H9 (cell line): ENCODE data around the gene IFNGR1. TPM values are rescaled to one million over a fixed set of nuclear protein-coding genes. Genes with fewer than 3 reads are reported as not detected.

Experiments
- DNase-seq: peaks from one replicate; pipeline ENCODE4 v3.0.0-alpha.2; 2017
- H2AFZ ChIP-seq: one replicate; pipeline ENCODE4 v1.6.1; 2013; ENCODE audit warnings: mild to moderate bottlenecking, low read length, control low read depth, moderate library complexity
- H2AK5ac ChIP-seq: 2 replicates; pipeline ENCODE4 v1.6.1; 2013; ENCODE audit warnings: low read length, control low read depth, mixed read lengths; ENCODE audit not compliant: insufficient read length
- H2BK120ac ChIP-seq: one replicate; pipeline ENCODE4 v1.6.1; 2013; ENCODE audit warnings: low read depth, mild to moderate bottlenecking, low read length, control low read depth, inconsistent platforms; ENCODE audit not compliant: poor library complexity, severe bottlenecking
- H2BK12ac ChIP-seq: 2 replicates; pipeline ENCODE4 v1.6.1; 2013; ENCODE audit warnings: low read length, control low read depth, mixed read lengths, low read depth; ENCODE audit not compliant: insufficient read length
- H2BK15ac ChIP-seq: 2 replicates; pipeline ENCODE4 v1.6.1; 2013; ENCODE audit warnings: low read depth, low read length, control low read depth
- H2BK20ac ChIP-seq: one replicate; pipeline ENCODE4 v1.6.1; 2013; ENCODE audit warnings: low read depth, mild to moderate bottlenecking, low read length, control low read depth, inconsistent platforms; ENCODE audit not compliant: poor library complexity, severe bottlenecking
- H2BK5ac ChIP-seq: 2 replicates; pipeline ENCODE4 v1.6.1; 2013; ENCODE audit warnings: low read length, control low read depth, mixed read lengths; ENCODE audit not compliant: insufficient read length
- H3K14ac ChIP-seq: 2 replicates; pipeline ENCODE4 v1.6.1; 2013; ENCODE audit warnings: low read length, control low read depth; ENCODE audit not compliant: insufficient read depth
- H3K18ac ChIP-seq: 2 replicates; pipeline ENCODE4 v1.6.1; 2013; ENCODE audit warnings: low read depth, mild to moderate bottlenecking, mixed read lengths, low read length, control low read depth; ENCODE audit not compliant: insufficient read length
- H3K23ac ChIP-seq: 2 replicates; pipeline ENCODE4 v1.6.1; 2013; ENCODE audit warnings: low read length, control low read depth, mixed read lengths, low read depth; ENCODE audit not compliant: insufficient read length
- H3K23me2 ChIP-seq: 2 replicates; pipeline ENCODE4 v1.6.1; 2013; ENCODE audit warnings: low read depth, mild to moderate bottlenecking, mixed read lengths, low read length, control low read depth; ENCODE audit not compliant: insufficient read length, poor library complexity, severe bottlenecking
- H3K27ac ChIP-seq: 2 replicates; pipeline ENCODE4 v1.5.1; 2013; ENCODE audit warnings: low read length, control low read depth, mixed read lengths, low read depth; ENCODE audit not compliant: insufficient read length
- H3K27me3 ChIP-seq: 2 replicates; pipeline ENCODE4 v1.6.1; 2013; ENCODE audit warnings: low read length, control low read depth, inconsistent platforms; ENCODE audit not compliant: insufficient read depth
- H3K4ac ChIP-seq: 2 replicates; pipeline ENCODE4 v1.6.1; 2013; ENCODE audit warnings: low read depth, mild to moderate bottlenecking, control low read depth, inconsistent platforms, low read length, moderate library complexity
- H3K4me1 ChIP-seq: 2 replicates; pipeline ENCODE4 v1.6.1; 2013; ENCODE audit warnings: low read length, control low read depth, inconsistent platforms; ENCODE audit not compliant: insufficient read depth
- H3K4me2 ChIP-seq: 2 replicates; pipeline ENCODE4 v1.6.1; 2013; ENCODE audit warnings: low read length, control low read depth, mixed read lengths; ENCODE audit not compliant: insufficient read length, insufficient read depth
- H3K56ac ChIP-seq: 2 replicates; pipeline ENCODE4 v1.6.1; 2013; ENCODE audit warnings: low read depth, mild to moderate bottlenecking, mixed read lengths, low read length, control low read depth; ENCODE audit not compliant: insufficient read length
- H3K79me1 ChIP-seq: 2 replicates; pipeline ENCODE4 v1.6.1; 2013; ENCODE audit warnings: low read depth, mild to moderate bottlenecking, moderate library complexity, low read length, control low read depth, inconsistent platforms; ENCODE audit not compliant: insufficient read depth, poor library complexity, severe bottlenecking
- H3K79me2 ChIP-seq: 2 replicates; pipeline ENCODE4 v1.6.1; 2013; ENCODE audit warnings: low read length, control low read depth, inconsistent platforms; ENCODE audit not compliant: insufficient read depth
- H3K9ac ChIP-seq: 2 replicates; pipeline ENCODE4 v1.6.1; 2013; ENCODE audit warnings: low read length, control low read depth, mixed read lengths; ENCODE audit not compliant: insufficient read length; ENCODE audit errors: extremely low read depth
- H3K9me3 ChIP-seq: one replicate; pipeline ENCODE4 v1.6.1; 2013; ENCODE audit warnings: low read depth, low read length, inconsistent platforms; ENCODE audit not compliant: control insufficient read depth
- H3T11ph ChIP-seq: one replicate; pipeline ENCODE4 v1.6.1; 2013; ENCODE audit warnings: mild to moderate bottlenecking, low read length, control low read depth, inconsistent platforms
- H4K20me1 ChIP-seq: one replicate; pipeline ENCODE4 v1.6.1; 2013; ENCODE audit not compliant: control insufficient read depth, insufficient read length, insufficient read depth
- H4K5ac ChIP-seq: 2 replicates; pipeline ENCODE4 v1.6.1; 2013; ENCODE audit warnings: low read depth, mild to moderate bottlenecking, mixed read lengths, low read length, control low read depth; ENCODE audit not compliant: insufficient read length
- H4K8ac ChIP-seq: replicated peaks from 2 replicates; pipeline ENCODE4 v1.6.1; 2013; ENCODE audit warnings: low read length, control low read depth, mixed read lengths, low read depth; ENCODE audit not compliant: insufficient read length
- H4K91ac ChIP-seq: 2 replicates; pipeline ENCODE4 v1.6.1; 2013; ENCODE audit warnings: low read depth, mild to moderate bottlenecking, moderate library complexity, mixed read lengths, low read length, control low read depth; ENCODE audit not compliant: insufficient read length
- H3K27ac Mint-ChIP-seq, 3 experiments: 2 replicates in 2 of 3; 3 replicates in 1 of 3; pipeline ENCODE4 v1.8.0; 2020 to 2021; ENCODE audit warnings: mixed read lengths in 3 of 3, mild to moderate bottlenecking in 1 of 3, moderate library complexity in 1 of 3
- H3K27me3 Mint-ChIP-seq: 2 replicates; pipeline ENCODE4 v1.8.0; 2021; ENCODE audit warnings: low read depth, mild to moderate bottlenecking, moderate library complexity, mixed read lengths
- H3K36me3 Mint-ChIP-seq, 3 experiments: 2 replicates in 2 of 3; 3 replicates in 1 of 3; pipeline ENCODE4 v1.8.0; 2020 to 2021; ENCODE audit warnings: low read depth in 3 of 3, mixed read lengths in 3 of 3; ENCODE audit not compliant: insufficient read depth in 1 of 3
- H3K4me1 Mint-ChIP-seq, 2 experiments: 2 replicates each; pipeline ENCODE4 v1.8.0; 2020; ENCODE audit warnings: mixed read lengths in 2 of 2
- H3K4me3 Mint-ChIP-seq, 2 experiments: 2 replicates in 1 of 2; 3 replicates in 1 of 2; pipeline ENCODE4 v1.8.0; 2020 to 2021; ENCODE audit warnings: mild to moderate bottlenecking in 2 of 2, mixed read lengths in 2 of 2, moderate library complexity in 1 of 2
- H3K9me3 Mint-ChIP-seq, 2 experiments: 2 replicates in 1 of 2; 3 replicates in 1 of 2; pipeline ENCODE4 v1.8.0; 2020; ENCODE audit warnings: mild to moderate bottlenecking in 2 of 2, mixed read lengths in 2 of 2, moderate library complexity in 1 of 2
- WGBS: extraction: QIAGEN DNeasy Blood & Tissue Kit; methylation state at CpG from one replicate; pipeline ENCODE4 v1.1.7; 2013; ENCODE audit warnings: missing lambda C conversion rate, low lambda C conversion rate, mixed read lengths; ENCODE audit not compliant: insufficient read length; ENCODE audit errors: extremely low coverage; 5-methylcytosine and 5-hydroxymethylcytosine counted together
- total RNA-seq: library from RNA; stranded (reverse); gene quantifications from 2 replicates; pipeline ENCODE4 v1.2.1, GENCODE V29; 2021
- TF ChIP-seq, protein P1 (sequence below): fragments of 200-600 bp; sonication (generic); conservative IDR thresholded peaks from 3 replicates; pipeline ENCODE4 v1.8.0; 2021; ENCODE audit warnings: antibody characterized with exemption, mild to moderate bottlenecking

The IFNGR1 gene
- total RNA-seq, 1 experiment from 2014 or later = 32.2 TPM

DNA sequence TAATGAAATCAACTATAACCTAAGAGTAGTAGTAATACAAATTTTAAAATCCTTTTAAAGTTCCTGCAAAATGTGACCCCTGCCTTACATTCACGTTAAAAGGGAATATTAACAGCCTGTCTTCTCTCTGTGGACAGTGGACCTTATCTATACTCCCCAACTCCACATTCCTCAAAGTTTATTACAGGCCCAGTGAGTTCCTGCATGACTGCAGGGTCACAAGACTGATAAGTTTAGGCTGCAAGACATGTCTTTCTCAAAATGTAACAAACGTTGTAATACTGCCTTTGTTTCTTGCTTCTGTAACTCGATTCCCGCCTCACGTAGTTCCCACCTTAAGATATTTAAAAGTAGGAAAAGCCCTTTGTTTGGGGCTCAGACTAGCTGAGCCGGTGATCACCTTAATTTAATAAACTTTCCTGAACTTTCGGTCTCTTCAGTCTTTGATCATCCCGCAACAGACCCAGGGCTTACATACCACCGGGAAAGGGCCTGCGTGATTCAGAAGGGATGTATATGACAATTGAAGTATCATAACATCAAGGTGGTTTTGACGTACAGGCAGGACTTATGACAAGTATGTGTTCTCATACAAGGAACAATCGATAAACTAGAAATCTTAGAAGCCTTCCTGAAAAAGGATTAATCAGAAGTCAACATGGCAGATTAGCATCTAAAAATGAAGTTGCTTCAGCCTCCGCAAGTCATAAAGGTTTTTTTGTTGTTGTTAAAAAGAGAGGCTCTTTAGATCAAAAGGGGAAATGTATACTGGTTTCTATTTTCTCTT, 48.7 kb downstream of the IFNGR1 start:
- H3K9me3 ChIP-seq = no peaks in the 10 kb centered on the region
- WGBS = no CpG with 5 or more reads among the region's 13 CpGs
- peaks cover 6% of the 10 kb centered on the region for H3K27me3 Mint-ChIP-seq
- H2BK120ac ChIP-seq = no peak overlapping the region
- H2BK5ac ChIP-seq = no peak overlapping the region
- no peaks in the 10 kb centered on the region for H3K27me3 ChIP-seq
- no peak overlapping the region for H3K56ac ChIP-seq
- no peak overlapping the region for H2BK20ac ChIP-seq
- no peak overlapping the region for H3K23ac ChIP-seq
- H3K4me3 Mint-ChIP-seq = no peak overlapping the region; a peak in 1 of 5 replicates
- TF ChIP-seq, protein P1, sequence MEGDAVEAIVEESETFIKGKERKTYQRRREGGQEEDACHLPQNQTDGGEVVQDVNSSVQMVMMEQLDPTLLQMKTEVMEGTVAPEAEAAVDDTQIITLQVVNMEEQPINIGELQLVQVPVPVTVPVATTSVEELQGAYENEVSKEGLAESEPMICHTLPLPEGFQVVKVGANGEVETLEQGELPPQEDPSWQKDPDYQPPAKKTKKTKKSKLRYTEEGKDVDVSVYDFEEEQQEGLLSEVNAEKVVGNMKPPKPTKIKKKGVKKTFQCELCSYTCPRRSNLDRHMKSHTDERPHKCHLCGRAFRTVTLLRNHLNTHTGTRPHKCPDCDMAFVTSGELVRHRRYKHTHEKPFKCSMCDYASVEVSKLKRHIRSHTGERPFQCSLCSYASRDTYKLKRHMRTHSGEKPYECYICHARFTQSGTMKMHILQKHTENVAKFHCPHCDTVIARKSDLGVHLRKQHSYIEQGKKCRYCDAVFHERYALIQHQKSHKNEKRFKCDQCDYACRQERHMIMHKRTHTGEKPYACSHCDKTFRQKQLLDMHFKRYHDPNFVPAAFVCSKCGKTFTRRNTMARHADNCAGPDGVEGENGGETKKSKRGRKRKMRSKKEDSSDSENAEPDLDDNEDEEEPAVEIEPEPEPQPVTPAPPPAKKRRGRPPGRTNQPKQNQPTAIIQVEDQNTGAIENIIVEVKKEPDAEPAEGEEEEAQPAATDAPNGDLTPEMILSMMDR = no peak
- no peak overlapping the region for H4K8ac ChIP-seq
- no peak overlapping the region for H2BK12ac ChIP-seq
- DNase-seq = no peak
- no peak overlapping the region for H2AK5ac ChIP-seq
- H3K9ac ChIP-seq = no peak overlapping the region
- H4K91ac ChIP-seq = no peak overlapping the region
- H2AFZ ChIP-seq = no peak overlapping the region
- no peak overlapping the region for H4K5ac ChIP-seq
- no peak overlapping the region for H3K27ac Mint-ChIP-seq
- H3K9me3 Mint-ChIP-seq = peaks cover 13 to 29% of the 10 kb centered on the region in 2 experiments; a peak in 4 of 5 replicates
- H3K79me2 ChIP-seq = no peaks in the 10 kb centered on the region
- H3K4me2 ChIP-seq = no peak overlapping the region
- H3T11ph ChIP-seq = no peak overlapping the region
- H3K79me1 ChIP-seq = no peaks in the 10 kb centered on the region
- H2BK15ac ChIP-seq = no peak overlapping the region
- no peak overlapping the region for H3K18ac ChIP-seq
- no peaks in the 10 kb centered on the region for H3K23me2 ChIP-seq
- H3K4ac ChIP-seq = no peak overlapping the region
- peaks cover 4% of the 10 kb centered on the region; the same call in 1 of the 2 replicates for H3K4me1 ChIP-seq
- no peaks in the 10 kb centered on the region for H4K20me1 ChIP-seq
- H3K36me3 Mint-ChIP-seq = peaks cover 10 to 21% (median 15%) of the 10 kb centered on the region in 3 experiments; a peak in 6 of 7 replicates
- no peak overlapping the region for H3K14ac ChIP-seq
- H3K27ac ChIP-seq = no peak overlapping the region
- H3K4me1 Mint-ChIP-seq = peaks cover 27% of the 10 kb centered on the region in 2 experiments
